HG03378 (cell line): ENCODE data around the gene ARRDC3.
"Not testable (repeated sequence)": the region's sequence is repeated elsewhere in the genome, so short reads cannot be mapped to it uniquely, and the experiment has no call there.

Experiments used
- ATAC-seq: cut with Tn5 transposase; IDR thresholded peaks from one replicate; pipeline ENCODE4 v1.9.1; 2021; ENCODE audit warnings: mild to moderate bottlenecking, moderate library complexity; ENCODE audit not compliant: unreplicated experiment

The ARRDC3 gene

GRCh38 chr5:91361055-91361701 lies 21.9 kb downstream of the ARRDC3 start:
- peak; percentile 90 for ATAC-seq

GRCh38 chr5:91359962-91360609 lies 23.0 kb downstream of the ARRDC3 start:
- ATAC-seq: no peak

DNA sequence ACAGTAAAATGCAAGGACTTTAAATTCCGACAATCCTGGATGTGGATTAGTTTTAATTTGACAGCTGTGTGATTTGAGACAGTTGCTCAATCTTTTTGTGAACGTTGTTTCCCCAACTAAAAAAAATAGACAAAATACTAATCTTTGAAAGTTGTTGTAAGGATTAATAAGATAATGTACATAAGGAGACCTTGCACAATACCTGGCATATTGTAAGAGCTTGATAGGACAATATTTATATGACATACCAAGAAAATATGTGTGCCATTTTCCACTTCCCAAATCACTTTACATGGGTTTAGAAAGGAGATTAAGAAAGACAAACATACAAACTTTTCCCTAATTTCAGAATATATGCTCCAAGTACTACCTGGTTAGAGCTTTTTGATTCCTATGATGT lies 25.3 kb downstream of the ARRDC3 start:
- no peak for ATAC-seq

GRCh38 chr5:91357012-91357634 lies 26.0 kb downstream of the ARRDC3 start:
- no peak for ATAC-seq

DNA sequence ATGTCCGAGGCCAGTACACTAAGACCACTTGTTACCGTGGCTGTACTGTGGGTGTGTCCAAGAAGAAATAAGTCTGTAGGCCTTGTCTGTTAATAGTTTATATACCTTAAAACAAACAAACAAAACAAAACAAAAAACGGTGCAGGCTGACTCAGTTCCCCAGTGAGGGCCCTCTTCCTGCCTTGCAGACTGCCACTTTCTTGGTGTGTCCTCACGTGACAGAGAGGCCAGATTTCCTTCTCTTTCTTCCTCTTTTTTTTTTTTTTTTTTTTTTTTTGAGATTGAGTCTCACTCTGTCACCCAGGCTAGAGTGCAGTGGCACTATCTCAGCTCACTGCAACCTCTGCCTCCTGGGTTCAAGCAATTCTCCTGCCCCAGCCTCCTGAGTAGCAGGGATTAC lies 28.2 kb downstream of the ARRDC3 start:
- peak; percentile 53 for ATAC-seq

DNA sequence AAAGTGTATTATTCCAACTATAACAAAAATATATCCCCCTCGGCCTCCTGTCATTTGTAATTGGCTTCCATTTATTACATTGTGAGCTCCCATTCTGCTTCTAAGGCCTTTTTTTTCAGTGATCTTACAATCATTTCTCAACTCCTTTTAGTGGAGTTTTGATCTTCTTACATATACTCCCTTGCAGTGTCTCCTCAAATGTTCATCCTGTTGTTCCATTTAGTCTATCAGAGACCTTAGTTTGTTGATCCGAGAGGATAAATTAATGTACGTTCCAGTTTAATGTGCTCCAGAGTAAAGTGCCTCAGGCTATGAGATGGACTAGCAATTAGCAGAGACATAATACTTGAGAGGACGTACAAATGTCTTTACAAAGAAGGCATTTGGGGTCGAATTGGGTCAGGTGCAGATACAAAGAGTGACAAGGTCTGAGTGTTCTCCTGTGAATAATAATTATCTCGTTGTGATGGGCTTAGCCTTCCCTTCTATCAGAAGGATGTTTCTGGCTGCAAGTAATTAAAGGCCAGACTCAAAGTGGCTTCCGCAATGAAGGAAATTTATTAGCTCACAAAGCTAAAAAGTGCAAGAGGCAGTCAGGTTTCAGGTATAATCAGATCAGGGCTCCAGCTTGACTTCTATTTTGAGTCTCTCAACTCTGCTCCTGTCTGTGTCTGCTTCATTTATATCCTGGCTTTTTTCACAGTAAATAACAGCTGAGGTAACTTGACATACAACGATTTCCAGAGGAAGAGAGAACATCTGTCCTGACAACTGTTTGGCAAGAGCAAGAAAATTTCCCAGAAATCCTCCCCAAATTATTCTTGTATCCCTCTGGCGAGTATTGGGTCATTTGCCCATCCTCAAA lies 30.1 kb downstream of the ARRDC3 start:
- ATAC-seq: no peak

- no peak for ATAC-seq
These were observed 37.7 kb downstream of the ARRDC3 start for GRCh38 chr5:91345461-91345860.

GRCh38 chr5:91344661-91345200 lies 38.4 kb downstream of the ARRDC3 start:
- ATAC-seq: not testable (repeated sequence)

DNA sequence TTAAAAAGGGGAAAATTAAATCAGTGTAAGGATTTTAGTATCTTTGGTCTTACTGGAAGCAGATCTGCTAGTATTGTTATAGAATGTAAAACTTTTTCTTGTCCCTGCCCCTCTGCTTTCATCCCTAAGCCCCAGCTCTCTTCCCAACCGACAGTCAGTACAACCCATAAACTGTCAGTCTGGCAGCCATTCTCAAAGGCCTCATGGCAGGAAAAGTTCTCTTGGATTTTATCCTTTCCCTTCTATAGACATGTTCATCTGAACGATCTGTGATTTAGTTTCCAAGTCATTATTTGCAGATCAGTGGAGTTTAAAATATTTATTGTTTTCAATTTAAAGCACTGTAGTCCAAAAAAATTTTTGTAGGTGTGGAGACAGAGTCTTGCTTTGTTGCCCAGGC lies 39.2 kb downstream of the ARRDC3 start:
- no peak for ATAC-seq

- ATAC-seq: not testable (repeated sequence)
These were observed 40.2 kb downstream of the ARRDC3 start for GRCh38 chr5:91342931-91343330.

- ATAC-seq: no peak
These were observed 42.0 kb downstream of the ARRDC3 start for GRCh38 chr5:91341154-91341553.

DNA sequence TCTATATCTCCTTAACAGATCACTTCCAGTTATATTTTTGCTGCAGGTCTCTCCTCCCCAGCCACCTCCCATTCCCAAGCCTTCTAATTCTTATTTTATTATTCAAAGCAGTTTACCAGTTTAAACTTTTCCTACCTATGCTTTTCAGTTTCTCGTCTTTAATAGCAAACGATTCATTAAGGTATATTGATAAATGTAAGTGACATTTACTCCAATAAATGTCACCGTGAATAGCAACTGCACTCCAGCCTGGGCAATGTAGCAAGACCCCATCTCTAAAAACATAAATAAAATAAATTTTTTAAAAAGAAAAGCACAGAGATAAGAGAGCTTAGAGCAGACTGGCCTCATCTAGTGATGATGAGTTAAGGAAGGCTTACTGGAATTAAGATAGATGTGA lies 42.6 kb downstream of the ARRDC3 start:
- ATAC-seq: no peak

- ATAC-seq: no peak
These were observed 43.9 kb downstream of the ARRDC3 start for GRCh38 chr5:91339063-91339705.

- peak; percentile 90 for ATAC-seq
These were observed 50.7 kb downstream of the ARRDC3 start for GRCh38 chr5:91332267-91333045.

- no peak for ATAC-seq
These were observed 51.4 kb downstream of the ARRDC3 start for GRCh38 chr5:91331705-91332104.

DNA sequence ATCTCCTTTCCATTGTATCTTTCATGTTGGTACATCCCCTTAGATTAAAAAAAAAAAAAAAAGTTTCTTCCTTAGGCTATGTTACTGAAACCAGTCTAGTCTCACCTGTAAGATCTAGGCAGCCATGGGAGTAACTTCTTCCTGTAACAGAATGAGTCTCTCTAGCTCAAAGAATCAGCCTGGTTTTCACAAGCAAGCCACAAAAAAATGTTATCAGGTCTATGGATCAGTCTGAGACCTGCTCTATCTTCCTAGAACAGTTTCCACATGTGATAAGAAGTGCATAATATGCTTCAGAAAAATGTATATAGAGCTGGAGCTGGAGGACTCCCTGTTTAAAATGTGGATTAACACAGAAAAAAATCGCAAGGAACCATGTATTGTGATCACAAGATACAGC lies 53.8 kb downstream of the ARRDC3 start:
- no peak for ATAC-seq

DNA sequence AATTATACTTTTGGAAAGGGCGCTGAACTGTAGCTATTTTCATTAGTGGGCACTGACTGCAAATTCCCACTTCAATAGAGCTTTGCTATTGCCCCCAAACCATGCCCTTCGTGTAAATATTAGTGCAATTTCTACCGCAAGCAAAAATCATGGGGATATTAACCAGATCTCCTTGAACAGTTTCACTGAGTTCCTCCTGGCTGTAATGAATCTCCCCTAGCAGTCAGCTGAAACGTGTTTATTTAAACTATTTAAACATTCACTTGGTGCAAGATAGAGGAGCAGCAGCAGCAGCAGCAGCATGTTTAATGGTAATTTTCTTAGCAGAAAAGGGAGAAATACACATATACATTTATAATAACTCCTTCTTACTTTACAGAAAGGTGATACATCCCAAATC lies 54.4 kb downstream of the ARRDC3 start:
- ATAC-seq: no peak

DNA sequence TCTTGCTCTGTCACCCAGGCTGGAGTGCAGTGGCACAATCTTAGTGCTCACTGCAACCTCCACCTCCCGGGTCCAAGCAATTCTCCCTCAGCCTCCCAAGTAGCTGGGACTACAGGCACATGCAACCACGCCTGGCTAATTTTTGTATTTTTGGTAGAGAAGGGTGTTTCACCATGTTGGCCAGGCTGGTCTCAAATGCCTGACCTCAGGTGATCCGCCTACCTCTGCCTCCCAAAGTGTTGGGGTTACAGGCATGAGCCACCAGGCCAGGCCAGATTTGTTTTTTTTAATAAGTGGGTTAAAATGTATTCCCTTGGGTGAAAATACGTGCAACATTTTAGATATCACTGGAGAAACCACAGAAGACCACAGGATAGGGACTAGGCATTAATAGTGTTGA lies 60.1 kb downstream of the ARRDC3 start:
- ATAC-seq: not testable (repeated sequence)

DNA sequence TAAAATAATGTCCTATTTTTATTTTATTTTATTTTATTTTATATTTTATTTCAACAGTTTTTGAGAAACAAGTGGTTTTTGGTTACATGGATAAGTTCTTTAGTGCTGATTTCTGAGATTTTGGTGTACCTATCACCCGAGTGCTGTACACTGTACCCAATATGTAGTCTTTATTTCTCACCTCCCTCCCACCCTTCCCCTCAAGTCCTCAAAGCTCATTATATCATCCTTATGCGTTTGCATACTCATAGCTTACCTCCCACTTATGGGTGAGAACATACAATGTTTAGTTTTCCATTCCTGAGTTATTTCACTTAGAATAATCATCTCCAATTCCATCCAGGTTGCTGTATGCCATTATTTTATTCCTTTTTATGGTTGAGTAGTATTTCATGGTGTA lies 63.5 kb downstream of the ARRDC3 start:
- no peak for ATAC-seq

- ATAC-seq: no peak
These were observed 64.4 kb downstream of the ARRDC3 start for GRCh38 chr5:91318724-91319123.
